GM12873 (cell line): Measurements from ENCODE around the gene AVL9.

Experiments
- TF ChIP-seq, protein P1 (sequence below): IDR thresholded peaks from 2 replicates; pipeline ENCODE4 v1.5.1; 2012; ENCODE audit warnings: low read depth, mild to moderate bottlenecking, moderate library complexity, low read length, control low read depth; ENCODE audit not compliant: insufficient read depth; ENCODE audit errors: missing control alignments

The AVL9 gene

GRCh38 chr7:32539919-32540531, 44.7 kb downstream of the AVL9 start:
- TF ChIP-seq, protein P1, sequence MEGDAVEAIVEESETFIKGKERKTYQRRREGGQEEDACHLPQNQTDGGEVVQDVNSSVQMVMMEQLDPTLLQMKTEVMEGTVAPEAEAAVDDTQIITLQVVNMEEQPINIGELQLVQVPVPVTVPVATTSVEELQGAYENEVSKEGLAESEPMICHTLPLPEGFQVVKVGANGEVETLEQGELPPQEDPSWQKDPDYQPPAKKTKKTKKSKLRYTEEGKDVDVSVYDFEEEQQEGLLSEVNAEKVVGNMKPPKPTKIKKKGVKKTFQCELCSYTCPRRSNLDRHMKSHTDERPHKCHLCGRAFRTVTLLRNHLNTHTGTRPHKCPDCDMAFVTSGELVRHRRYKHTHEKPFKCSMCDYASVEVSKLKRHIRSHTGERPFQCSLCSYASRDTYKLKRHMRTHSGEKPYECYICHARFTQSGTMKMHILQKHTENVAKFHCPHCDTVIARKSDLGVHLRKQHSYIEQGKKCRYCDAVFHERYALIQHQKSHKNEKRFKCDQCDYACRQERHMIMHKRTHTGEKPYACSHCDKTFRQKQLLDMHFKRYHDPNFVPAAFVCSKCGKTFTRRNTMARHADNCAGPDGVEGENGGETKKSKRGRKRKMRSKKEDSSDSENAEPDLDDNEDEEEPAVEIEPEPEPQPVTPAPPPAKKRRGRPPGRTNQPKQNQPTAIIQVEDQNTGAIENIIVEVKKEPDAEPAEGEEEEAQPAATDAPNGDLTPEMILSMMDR: no peak

- TF ChIP-seq, protein P1: no peak
Observed at GRCh38 chr7:32542595-32542994, 47.3 kb downstream of the AVL9 start.

DNA sequence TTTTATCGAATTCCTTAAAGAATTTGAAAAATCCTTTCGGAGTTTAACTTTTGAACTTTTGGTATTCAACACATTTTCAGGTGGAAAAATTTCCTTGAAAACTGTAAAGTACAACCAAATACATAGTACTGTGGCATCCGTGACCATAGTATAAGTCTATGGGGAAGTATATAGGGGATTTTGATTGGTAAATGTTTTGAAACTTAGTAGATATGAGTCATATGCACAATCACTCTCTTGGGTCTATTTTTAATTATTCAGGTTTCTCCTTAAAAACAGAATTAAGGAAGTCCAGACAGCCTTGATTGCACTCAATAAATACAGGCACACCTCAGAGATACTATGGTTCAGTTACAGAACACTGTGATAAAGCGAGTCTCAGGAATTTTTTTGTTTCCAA, 64.2 kb downstream of the AVL9 start:
- TF ChIP-seq, protein P1: no peak

DNA sequence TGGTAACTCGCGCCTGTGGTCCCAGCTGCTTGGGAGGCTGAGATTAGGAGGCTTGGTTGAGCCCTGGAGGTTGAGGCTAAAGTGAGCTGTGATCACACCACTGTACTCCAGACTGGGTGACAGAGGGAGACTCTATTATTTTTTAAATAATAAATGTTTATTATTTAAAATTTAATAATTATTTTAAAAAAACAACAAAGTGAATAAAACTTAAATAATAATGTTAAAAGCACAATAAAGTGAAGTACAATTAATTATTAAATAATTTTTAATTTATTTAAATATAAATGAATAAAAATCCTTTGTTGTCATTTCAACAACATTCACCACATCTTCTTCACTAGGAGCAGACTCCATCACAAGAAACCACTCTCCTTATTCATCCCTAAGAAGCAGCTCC, 64.8 kb downstream of the AVL9 start:
- TF ChIP-seq, protein P1: no peak

- TF ChIP-seq, protein P1: no peak
Observed at GRCh38 chr7:32561613-32562012, 66.3 kb downstream of the AVL9 start.

DNA sequence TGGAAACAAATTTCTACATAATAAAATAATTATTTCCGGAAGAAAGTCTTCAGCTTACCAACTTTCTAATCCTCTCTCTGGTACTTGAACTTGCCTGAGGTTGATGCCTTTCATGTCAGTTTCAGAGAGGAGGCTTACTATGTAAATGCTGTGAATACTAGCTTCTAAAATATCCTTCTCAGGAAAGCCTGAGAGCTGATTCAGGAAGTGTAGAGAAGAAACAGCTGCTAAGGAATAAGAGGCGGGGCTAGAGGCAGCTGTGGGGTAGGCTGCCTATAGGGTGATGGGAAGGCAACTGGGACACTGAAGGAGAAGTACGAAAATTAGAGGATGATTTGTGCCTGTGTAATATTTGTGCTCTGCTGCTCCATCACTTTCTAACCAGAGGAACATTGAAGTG, 69.3 kb downstream of the AVL9 start:
- TF ChIP-seq, protein P1: no peak

DNA sequence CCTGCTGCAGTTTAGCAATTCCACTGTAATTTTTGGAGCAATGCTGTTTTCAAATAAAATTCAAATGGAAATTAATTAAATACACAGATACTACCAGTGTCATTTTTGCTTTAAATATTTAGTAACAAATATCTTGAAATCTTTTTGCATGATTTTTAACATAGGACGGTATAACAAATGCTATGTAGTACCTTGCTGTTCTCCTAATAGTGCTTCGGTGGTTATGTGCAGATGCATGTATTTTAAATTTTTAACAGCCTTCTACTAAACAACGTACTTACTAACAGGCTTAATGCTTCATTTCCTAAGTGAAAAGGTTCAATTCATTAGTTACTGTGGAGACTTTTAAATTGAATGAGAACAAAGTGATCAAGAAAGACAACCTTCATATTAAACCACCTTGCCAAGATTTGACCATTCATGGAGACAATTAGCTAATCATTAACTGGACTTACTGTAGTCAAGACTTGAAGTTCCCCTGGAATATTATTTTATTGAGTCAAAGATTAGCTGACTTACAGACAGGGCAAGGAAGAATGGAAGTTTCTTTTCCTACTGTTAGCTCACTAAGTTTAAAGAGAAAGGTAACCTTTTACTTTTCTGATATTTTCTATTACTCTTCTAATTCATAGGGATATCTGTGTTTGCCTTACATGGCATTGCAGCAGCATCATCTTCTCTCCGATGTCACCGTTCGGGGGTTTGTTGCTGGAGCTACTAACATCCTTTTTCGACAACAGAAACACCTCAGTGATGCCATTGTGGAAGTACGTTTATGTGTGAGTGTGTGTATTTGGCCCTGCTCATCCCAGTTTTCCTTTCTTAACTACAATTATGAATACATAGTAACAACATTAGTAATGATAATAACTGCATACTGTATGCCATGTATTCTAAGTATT, 74.3 kb downstream of the AVL9 start:
- TF ChIP-seq, protein P1: no peak
